Measurements from ENCODE around the gene SPRED3. TPM values are rescaled to one million over a fixed set of nuclear protein-coding genes. Genes with fewer than 3 reads are reported as not detected.
"Not testable (repeated sequence)": the region's sequence is repeated elsewhere in the genome, so short reads cannot be mapped to it uniquely, and the experiment has no call there.

Gene SPRED3
- total RNA-seq, 4 donors from 2014 or later = 0.46 to 0.83 (median 0.59) TPM

DNA sequence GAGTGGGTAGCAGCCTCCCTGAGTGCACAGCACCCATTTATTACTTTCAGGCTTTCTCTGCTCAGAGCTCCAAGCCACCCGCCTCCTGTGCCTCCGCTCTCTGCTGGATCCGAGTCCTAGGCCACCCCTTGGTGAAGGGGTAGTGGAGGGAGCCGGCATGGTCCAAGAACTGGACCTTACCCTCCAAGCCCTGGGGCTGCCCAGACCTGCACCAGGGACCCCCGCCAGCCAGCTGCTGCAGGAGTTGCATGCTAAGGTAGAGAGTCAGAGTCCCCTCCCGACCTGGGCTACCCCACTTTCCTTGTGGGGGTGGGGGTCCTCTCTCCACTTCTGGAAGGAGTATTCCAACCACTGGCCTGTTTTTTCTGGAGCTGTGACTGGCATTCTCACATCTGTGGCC is 16.4 kb downstream of the SPRED3 start:
- intact Hi-C loops (cut with DNase I) = loop anchor here (5.0 kb wide), 3 partner anchors 112 to 527 kb away; partner anchors contain the start of genes EIF3K, MAP4K1, MRPS12 and SARS2
- H3K36me3 ChIP-seq = peaks cover 6 to 44% (median 23%) of the 10 kb centered on the region in 4 donors
- TF ChIP-seq POLR2A (IDR thresholded peaks at IDR 0.05; ENCODE audit: low read depth) (no peak), POLR2AphosphoS5 (IDR thresholded peaks at IDR 0.05) (no peak), EP300 (IDR thresholded peaks at IDR 0.05) (no peak)
- TF ChIP-seq, protein P1, sequence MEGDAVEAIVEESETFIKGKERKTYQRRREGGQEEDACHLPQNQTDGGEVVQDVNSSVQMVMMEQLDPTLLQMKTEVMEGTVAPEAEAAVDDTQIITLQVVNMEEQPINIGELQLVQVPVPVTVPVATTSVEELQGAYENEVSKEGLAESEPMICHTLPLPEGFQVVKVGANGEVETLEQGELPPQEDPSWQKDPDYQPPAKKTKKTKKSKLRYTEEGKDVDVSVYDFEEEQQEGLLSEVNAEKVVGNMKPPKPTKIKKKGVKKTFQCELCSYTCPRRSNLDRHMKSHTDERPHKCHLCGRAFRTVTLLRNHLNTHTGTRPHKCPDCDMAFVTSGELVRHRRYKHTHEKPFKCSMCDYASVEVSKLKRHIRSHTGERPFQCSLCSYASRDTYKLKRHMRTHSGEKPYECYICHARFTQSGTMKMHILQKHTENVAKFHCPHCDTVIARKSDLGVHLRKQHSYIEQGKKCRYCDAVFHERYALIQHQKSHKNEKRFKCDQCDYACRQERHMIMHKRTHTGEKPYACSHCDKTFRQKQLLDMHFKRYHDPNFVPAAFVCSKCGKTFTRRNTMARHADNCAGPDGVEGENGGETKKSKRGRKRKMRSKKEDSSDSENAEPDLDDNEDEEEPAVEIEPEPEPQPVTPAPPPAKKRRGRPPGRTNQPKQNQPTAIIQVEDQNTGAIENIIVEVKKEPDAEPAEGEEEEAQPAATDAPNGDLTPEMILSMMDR (IDR thresholded peaks at IDR 0.05) = no peak
- 93% methylated on average over 3 of the region's 6 CpGs for WGBS
- no peak for DNase-seq (ENCODE audit: extremely low spot score)
- H3K4me1 ChIP-seq = peaks cover 5 to 20% (median 16%) of the 10 kb centered on the region in 4 donors
- no peak overlapping the region for H3K27ac ChIP-seq (replicated peaks in 1 of 4)
- H3K4me3 ChIP-seq = no peak overlapping the region
- peaks cover 0 to 19% (median 9%) of the 10 kb centered on the region in 4 donors for H3K27me3 ChIP-seq
- H3K9me3 ChIP-seq = no peaks in the 10 kb centered on the region

DNA sequence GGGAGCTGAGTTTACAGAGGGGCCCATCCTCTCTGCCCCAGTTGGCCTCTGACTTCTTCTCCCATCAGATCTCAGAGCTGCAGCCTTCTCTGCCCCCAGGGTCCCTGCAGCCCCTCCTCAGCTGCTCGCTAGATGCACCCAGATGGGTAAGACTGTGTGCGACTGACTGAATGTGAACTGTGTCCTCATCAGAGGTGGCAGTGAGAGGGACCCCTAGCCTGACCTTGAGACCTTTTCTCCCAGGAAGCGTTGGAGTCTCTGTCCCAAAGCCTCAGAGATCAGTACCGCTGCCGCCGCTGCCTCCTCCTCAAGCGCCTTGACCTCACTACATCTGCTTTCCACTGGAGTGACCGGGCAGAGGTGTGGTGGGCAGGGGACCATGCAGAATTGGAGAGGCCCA is 16.8 kb downstream of the SPRED3 start:
- no peaks in the 10 kb centered on the region for H3K9me3 ChIP-seq
- peaks cover 6 to 44% (median 23%) of the 10 kb centered on the region in 4 donors for H3K36me3 ChIP-seq
- intact Hi-C loops (cut with DNase I) = no loop called here
- WGBS = 98% methylated on average over 8 of the region's 8 CpGs
- peaks cover 5 to 20% (median 16%) of the 10 kb centered on the region in 4 donors for H3K4me1 ChIP-seq
- no peak for TF ChIP-seq EP300 (IDR thresholded peaks at IDR 0.05)
- no peak for TF ChIP-seq POLR2A (IDR thresholded peaks at IDR 0.05; ENCODE audit: low read depth)
- TF ChIP-seq, protein P1 (IDR thresholded peaks at IDR 0.05) = no peak
- TF ChIP-seq POLR2AphosphoS5 (IDR thresholded peaks at IDR 0.05) = no peak
- no peak for DNase-seq (ENCODE audit: extremely low spot score)
- peaks cover 0 to 15% (median 5%) of the 10 kb centered on the region in 4 donors for H3K27me3 ChIP-seq
- no peak overlapping the region for H3K4me3 ChIP-seq
- H3K27ac ChIP-seq (replicated peaks in 1 of 4) = no peak overlapping the region

- no peak for DNase-seq (ENCODE audit: extremely low spot score)
- H3K4me3 ChIP-seq = no peak overlapping the region
- H3K9me3 ChIP-seq = no peaks in the 10 kb centered on the region
- TF ChIP-seq, protein P1 (IDR thresholded peaks at IDR 0.05) = no peak
- no peak for TF ChIP-seq EP300 (IDR thresholded peaks at IDR 0.05)
- TF ChIP-seq POLR2AphosphoS5 (IDR thresholded peaks at IDR 0.05) = no peak
- TF ChIP-seq POLR2A (IDR thresholded peaks at IDR 0.05; ENCODE audit: low read depth) = no peak
- H3K27ac ChIP-seq (replicated peaks in 1 of 4) = no peak overlapping the region
- 46% methylated on average over 7 of the region's 7 CpGs for WGBS
- H3K4me1 ChIP-seq = peaks cover 0 to 2% (median 0%) of the 10 kb centered on the region in 4 donors
- intact Hi-C loops (cut with DNase I) = no loop called here
- H3K27me3 ChIP-seq = peaks cover 0 to 14% (median 0%) of the 10 kb centered on the region in 4 donors
- H3K36me3 ChIP-seq = peaks cover 6 to 43% (median 21%) of the 10 kb centered on the region in 4 donors
Measured at GRCh38 chr19:38409631-38410133, 21.2 kb downstream of the SPRED3 start.

DNA sequence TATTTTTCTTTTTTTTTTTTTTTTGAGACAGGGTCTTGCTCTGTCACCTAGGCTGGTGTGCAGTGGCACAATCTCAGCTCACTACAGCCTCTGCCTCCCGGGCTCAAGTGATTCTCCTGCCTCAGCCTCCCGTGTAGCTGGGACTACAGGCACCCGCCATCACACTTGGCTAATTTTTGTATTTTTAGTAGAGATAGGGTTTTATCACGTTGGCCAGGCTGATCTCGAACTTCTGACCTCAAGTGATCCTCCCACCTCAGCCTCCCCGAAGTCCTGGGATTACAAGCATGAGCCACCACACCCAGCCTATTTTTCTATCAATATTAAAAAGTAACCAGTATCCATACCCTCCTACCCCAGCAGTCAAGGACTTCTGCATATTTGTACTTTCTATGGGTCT is 21.9 kb downstream of the SPRED3 start:
- H3K27ac ChIP-seq (replicated peaks in 1 of 4); DNase-seq (ENCODE audit: extremely low spot score); H3K4me1 ChIP-seq; intact Hi-C loops (cut with DNase I); H3K4me3 ChIP-seq; H3K9me3 ChIP-seq: not testable (repeated sequence)
- whole genome bisulfite sequencing = 83% methylated on average over 6 of the region's 6 CpGs
- Histone ChIP-seq H3K27me3 (peaks cover 0 to 19% (median 0%) of the 10 kb centered on the region in 4 donors), H3K36me3 (peaks cover 6 to 36% (median 16%) of the 10 kb centered on the region in 4 donors)

DNA sequence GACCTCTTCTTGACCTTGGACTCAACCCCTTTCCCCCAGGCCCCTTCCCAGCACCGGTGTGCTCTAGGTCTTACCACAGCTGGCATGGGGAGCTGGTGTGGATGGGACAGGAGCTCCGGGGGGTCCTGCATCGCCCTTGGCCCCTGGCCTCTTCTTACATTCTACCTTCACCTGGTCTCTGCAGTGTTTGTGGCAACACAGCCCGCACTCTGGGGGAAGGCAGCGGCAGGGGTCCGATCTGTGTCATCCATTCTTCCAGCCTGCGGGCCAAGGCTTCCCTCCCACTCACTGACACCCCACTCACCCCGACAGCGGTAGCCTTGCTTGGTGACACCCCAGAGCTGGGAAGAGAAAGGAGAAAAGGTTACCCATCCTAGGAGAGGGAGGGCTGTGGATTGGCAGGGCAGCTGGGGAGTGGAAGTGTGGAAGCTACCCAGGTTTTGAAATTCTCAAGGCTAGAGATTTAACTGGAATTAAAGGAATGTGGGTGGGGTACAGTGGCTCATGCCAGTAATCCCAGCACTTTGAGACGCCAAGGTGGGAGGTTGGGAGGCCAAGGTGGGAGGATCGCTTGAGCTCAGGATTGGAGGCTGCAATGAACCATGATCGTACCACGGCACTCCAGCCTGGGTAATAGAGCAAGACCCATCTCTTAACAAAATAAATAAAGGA is 22.7 kb downstream of the SPRED3 start:
- WGBS = 92% methylated on average over 12 of the region's 13 CpGs
- DNase-seq (ENCODE audit: extremely low spot score) = no peak
- intact Hi-C loops (cut with DNase I) = no loop called here
- TF ChIP-seq POLR2AphosphoS5 (IDR thresholded peaks at IDR 0.05) = no peak
- no peak for TF ChIP-seq POLR2A (IDR thresholded peaks at IDR 0.05; ENCODE audit: low read depth)
- TF ChIP-seq, protein P1 (IDR thresholded peaks at IDR 0.05) = no peak
- TF ChIP-seq EP300 (IDR thresholded peaks at IDR 0.05) = no peak
- H3K4me3 ChIP-seq = no peak overlapping the region
- no peaks in the 10 kb centered on the region for H3K4me1 ChIP-seq
- peaks cover 0 to 23% (median 0%) of the 10 kb centered on the region in 4 donors for H3K27me3 ChIP-seq
- H3K27ac ChIP-seq (replicated peaks in 1 of 4) = no peak overlapping the region
- H3K9me3 ChIP-seq = no peaks in the 10 kb centered on the region
- peaks cover 6 to 29% (median 11%) of the 10 kb centered on the region in 4 donors for H3K36me3 ChIP-seq

DNA sequence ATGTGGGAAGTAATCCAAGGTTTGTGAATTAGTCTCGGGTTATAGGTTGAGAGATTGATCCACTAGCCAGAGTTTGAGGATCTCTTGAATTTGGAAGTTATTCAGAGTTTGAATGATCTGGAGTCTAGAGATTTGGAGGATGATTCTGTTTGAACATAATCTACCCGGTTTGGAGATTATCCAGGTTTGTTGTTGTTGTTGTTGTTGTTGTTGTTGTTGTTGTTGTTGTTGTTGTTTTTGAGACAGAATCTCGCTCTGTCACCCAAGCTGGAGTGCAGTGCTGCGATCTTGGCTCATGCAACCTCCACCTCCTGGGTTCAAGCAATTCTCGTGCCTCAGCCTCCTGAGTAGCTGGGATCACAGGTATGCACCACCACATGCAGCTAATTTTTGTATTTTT is 23.4 kb downstream of the SPRED3 start:
- DNase-seq (ENCODE audit: extremely low spot score); H3K4me3 ChIP-seq; H3K9me3 ChIP-seq; H3K27ac ChIP-seq (replicated peaks in 1 of 4); intact Hi-C loops (cut with DNase I); H3K4me1 ChIP-seq: not testable (repeated sequence)
- Histone ChIP-seq H3K27me3 (peaks cover 0 to 29% (median under 1%) of the 10 kb centered on the region in 4 donors), H3K36me3 (peaks cover 4 to 22% (median 6%) of the 10 kb centered on the region in 4 donors)
- 89% methylated on average over 5 of the region's 5 CpGs for WGBS

Data from esophagus muscularis mucosa (tissue), 4 donors.